ENCODE results near the gene PDHX.

The PDHX gene

DNA sequence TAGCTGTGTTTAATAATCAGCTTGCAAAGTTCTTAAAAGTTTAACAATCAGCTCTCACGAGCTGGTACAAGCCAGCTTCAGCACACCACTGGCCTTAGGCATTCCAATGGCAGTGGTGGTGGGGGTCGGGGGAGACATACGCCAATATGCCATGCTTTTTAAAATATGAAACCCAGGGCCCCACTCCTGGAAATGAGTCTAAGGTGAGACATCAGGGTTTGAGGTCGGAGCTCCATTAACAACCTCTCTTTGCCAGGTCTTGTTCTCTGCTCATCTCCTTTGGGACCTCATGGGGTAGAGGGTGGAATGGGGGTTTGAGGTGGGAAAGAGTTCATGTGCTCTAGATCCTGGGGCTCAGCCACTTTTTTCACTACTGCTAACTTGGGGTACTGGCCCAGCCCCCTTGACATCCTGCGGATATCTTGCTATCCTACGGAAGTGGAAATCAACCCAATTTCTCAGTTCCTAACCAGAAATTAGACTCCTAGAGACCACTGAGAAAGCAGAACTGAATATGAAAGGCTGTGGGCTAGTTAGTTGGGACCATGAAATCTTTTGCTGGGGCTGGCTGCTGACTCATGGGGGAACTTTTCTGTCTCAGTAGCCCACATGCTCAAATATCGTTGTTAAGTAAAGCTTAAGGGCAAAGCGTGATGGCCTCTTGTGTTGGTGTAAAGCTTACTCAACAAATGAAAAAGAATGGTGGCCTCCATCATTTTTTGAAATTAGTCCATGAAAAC is 90.1 kb downstream of the PDHX start:
- H3K27me3 ChIP-seq (ENCODE audit: control insufficient read depth, insufficient read depth, low read length) = no peaks in the 10 kb centered on the region
- peaks cover 39% of the 10 kb centered on the region for H3K4me1 ChIP-seq (ENCODE audit: control insufficient read depth, insufficient read depth, low read length)
- no peak overlapping the region for H3K4me3 ChIP-seq (ENCODE audit: low read length)
- H3K9ac ChIP-seq (ENCODE audit: low read length) = no peak overlapping the region
- H3K36me3 ChIP-seq (ENCODE audit: control insufficient read depth, insufficient read depth, low read length) = no peaks in the 10 kb centered on the region
- H3K9me3 ChIP-seq (ENCODE audit: control insufficient read depth, low read length) = no peaks in the 10 kb centered on the region

DNA sequence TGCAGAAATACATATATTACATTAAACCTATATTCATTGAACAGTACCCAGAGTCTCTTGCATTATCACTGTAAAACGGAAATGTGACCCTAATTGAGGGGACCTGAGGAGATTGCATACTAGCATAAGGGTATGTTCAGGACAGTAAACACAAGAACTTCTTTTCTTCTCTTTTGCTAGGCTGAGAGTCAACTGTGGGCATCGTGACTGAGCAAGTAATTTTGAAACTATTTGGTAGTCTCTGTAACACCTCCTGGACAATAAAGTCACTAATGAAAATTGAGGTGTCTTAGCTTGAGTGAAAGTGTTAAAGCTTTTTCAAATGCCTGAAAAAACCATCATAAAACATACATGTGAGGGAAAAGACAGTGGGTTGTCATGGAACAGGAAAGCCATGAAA is 90.9 kb downstream of the PDHX start:
- Histone ChIP-seq H3K4me3 (ENCODE audit: low read length) (no peak overlapping the region), H3K27me3 (ENCODE audit: control insufficient read depth, insufficient read depth, low read length) (no peaks in the 10 kb centered on the region), H3K9ac (ENCODE audit: low read length) (no peak overlapping the region), H3K4me1 (ENCODE audit: control insufficient read depth, insufficient read depth, low read length) (peaks cover 39% of the 10 kb centered on the region), H3K36me3 (ENCODE audit: control insufficient read depth, insufficient read depth, low read length) (no peaks in the 10 kb centered on the region), H3K9me3 (ENCODE audit: control insufficient read depth, low read length) (no peaks in the 10 kb centered on the region)

DNA sequence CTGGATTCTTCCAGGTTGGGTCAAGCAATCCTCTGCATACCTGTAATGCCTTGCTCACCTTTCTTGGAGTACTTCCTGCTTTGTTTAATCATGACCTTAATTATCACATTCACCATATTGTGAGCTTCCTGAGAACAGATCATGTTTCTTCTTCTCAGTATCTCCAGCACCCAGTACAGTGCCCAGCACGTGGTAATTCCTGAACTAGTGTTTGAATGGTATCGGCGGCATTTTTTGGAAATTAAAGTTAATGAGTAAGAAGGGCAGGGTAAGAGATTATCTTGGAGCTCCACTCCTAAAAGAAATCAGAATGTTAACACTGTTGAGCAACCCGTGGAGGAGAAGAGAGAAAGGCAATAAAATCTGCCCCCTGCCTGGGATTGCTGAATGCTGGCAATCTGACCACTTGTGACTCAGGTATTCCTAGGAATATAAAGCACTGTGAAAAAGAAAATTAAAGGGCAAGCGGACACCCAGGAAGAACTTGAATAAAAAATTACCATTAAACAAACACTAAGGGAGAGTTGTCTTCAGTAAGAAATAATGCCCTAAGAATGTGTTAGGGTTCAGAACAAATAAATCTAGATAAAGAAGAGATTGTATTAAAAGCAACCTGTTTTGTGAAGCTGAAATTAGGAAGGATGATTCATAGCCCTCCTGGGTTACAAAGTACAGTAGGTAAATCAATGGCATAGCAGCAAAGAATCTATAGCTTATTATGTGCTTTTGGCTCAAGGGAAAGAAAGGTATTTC is 92.9 kb downstream of the PDHX start:
- Histone ChIP-seq H3K4me3 (ENCODE audit: low read length) (no peak overlapping the region), H3K4me1 (ENCODE audit: control insufficient read depth, insufficient read depth, low read length) (peaks cover 39% of the 10 kb centered on the region), H3K27me3 (ENCODE audit: control insufficient read depth, insufficient read depth, low read length) (no peaks in the 10 kb centered on the region), H3K9me3 (ENCODE audit: control insufficient read depth, low read length) (no peaks in the 10 kb centered on the region), H3K36me3 (ENCODE audit: control insufficient read depth, insufficient read depth, low read length) (no peaks in the 10 kb centered on the region), H3K9ac (ENCODE audit: low read length) (no peak overlapping the region)

DNA sequence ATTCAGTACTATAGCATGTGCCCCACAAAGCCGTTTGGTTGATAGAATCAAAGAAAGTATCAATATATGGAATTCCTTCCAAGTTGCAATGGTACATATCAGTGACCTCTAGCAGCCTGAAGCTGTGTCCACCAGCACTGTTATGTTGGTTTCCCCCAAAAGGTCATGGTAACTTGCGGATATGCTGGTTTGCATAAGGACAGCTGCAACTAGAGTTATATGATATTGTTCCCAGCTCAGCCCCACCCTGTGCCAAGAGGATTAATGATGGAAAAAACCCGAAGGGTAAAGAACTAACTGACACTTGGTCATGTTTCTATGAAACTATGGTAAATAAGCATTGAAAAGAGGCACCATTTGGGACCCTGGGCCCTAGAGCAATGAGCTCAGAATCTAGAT is 93.5 kb downstream of the PDHX start:
- H3K9ac ChIP-seq (ENCODE audit: low read length) = no peak overlapping the region
- H3K36me3 ChIP-seq (ENCODE audit: control insufficient read depth, insufficient read depth, low read length) = no peaks in the 10 kb centered on the region
- H3K4me1 ChIP-seq (ENCODE audit: control insufficient read depth, insufficient read depth, low read length) = peaks cover 38% of the 10 kb centered on the region
- H3K9me3 ChIP-seq (ENCODE audit: control insufficient read depth, low read length) = no peaks in the 10 kb centered on the region
- H3K4me3 ChIP-seq (ENCODE audit: low read length) = no peak overlapping the region
- no peaks in the 10 kb centered on the region for H3K27me3 ChIP-seq (ENCODE audit: control insufficient read depth, insufficient read depth, low read length)

DNA sequence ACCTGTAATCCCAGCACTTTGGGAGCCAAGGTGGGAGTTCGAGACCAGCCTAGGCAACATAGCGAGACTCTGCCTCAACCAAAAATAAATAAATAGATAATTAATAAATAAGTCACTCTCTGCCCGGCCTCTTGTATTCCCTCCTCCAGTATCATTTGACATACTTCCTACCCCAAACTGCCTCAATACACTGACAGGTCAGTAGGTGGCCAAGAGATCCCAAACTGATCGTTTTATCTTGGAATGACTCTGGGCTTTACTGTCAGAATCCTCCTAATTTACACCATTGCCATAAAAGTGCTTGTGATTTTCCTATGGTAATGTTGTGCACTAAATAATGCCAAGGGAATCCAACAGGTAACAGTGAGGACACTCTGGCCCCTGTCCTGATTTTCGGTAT is 94.2 kb downstream of the PDHX start:
- Histone ChIP-seq H3K4me1 (ENCODE audit: control insufficient read depth, insufficient read depth, low read length) (peaks cover 34% of the 10 kb centered on the region), H3K27me3 (ENCODE audit: control insufficient read depth, insufficient read depth, low read length) (no peaks in the 10 kb centered on the region)

DNA sequence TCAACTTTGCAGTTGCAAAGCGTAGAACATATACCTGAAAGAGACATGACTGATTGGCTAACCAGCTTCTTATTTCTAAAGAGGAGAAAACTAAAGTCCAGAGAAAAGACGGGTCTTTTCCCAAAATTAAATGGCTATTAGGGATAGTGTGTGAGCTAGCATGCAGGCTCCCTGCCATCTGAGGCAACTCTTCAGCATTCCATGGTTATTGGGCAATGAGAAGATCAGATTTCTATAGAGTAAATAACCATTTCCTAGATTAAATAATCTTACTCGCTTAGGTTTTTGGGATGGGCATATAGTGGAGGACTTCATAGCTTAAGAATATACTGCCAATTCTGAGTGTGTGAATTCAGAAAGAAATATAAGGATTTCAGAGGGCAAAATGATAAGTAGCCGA is 95.0 kb downstream of the PDHX start:
- Histone ChIP-seq H3K4me1 (ENCODE audit: control insufficient read depth, insufficient read depth, low read length) (peaks cover 32% of the 10 kb centered on the region), H3K36me3 (ENCODE audit: control insufficient read depth, insufficient read depth, low read length) (no peaks in the 10 kb centered on the region), H3K27me3 (ENCODE audit: control insufficient read depth, insufficient read depth, low read length) (no peaks in the 10 kb centered on the region), H3K4me3 (ENCODE audit: low read length) (no peak overlapping the region), H3K9me3 (ENCODE audit: control insufficient read depth, low read length) (no peaks in the 10 kb centered on the region), H3K9ac (ENCODE audit: low read length) (no peak overlapping the region)

More for the DNA sequence above, 94.2 kb downstream of the PDHX start:
- Histone ChIP-seq H3K9ac (ENCODE audit: low read length) (no peak overlapping the region), H3K4me3 (ENCODE audit: low read length) (no peak overlapping the region), H3K36me3 (ENCODE audit: control insufficient read depth, insufficient read depth, low read length) (no peaks in the 10 kb centered on the region), H3K9me3 (ENCODE audit: control insufficient read depth, low read length) (no peaks in the 10 kb centered on the region)

DNA sequence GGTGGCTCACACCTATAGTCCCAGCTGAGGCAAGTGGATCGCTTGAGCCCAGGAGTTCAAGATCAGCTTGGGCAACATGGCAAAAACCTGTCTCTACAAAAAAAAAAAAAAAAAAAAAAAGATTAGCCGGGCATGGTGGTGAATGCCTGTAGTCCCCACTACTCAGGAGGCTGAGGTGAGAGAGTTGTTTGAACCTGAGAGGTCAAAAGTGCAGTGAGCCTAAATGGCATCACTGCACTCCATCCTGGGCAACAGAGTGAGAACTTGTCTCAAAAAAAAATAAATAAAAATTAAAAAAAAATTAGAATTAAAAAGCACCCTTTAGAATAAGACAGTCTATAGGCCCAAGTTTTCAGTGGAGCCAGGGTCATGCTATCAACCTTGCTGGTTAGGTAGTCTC is 95.5 kb downstream of the PDHX start:
- peaks cover 27% of the 10 kb centered on the region for H3K4me1 ChIP-seq (ENCODE audit: control insufficient read depth, insufficient read depth, low read length)
- no peaks in the 10 kb centered on the region for H3K9me3 ChIP-seq (ENCODE audit: control insufficient read depth, low read length)
- H3K4me3 ChIP-seq (ENCODE audit: low read length) = no peak overlapping the region
- no peaks in the 10 kb centered on the region for H3K27me3 ChIP-seq (ENCODE audit: control insufficient read depth, insufficient read depth, low read length)
- H3K9ac ChIP-seq (ENCODE audit: low read length) = no peak overlapping the region
- no peaks in the 10 kb centered on the region for H3K36me3 ChIP-seq (ENCODE audit: control insufficient read depth, insufficient read depth, low read length)

DNA sequence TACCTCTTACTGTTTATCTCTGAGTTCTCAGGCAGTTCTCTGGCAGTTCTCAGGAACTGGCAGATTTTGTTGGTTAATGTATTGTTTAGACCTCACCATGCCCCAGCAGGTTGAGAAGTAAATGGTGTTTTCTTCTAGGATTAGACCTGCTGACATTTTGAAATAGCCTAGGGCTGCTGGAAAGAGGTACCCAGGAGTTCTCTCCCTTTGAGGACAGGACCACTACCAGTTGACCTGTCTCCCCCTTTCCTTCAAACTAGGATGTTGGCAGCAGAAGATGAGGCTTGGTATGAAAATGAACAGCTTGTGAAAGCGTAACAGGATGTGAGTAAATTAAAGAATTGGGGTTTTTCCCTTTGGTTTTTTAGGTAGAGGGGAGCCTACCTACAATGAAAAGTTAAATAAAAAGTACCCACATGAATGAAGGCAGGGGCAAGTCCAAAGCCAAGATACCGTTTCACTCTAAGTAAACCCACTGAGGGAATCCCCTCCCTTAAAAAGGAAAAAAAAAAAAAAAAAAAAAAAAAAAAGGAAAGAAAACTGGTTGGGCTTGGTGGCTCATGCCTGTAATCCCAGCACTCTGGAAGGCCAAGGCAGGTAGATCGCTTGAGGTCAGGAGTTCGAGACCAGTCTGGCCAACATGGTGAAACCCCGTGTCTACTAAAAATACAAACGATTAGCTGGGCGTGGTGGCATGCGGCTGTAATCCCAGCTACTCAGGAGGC is 96.2 kb downstream of the PDHX start:
- H3K36me3 ChIP-seq (ENCODE audit: control insufficient read depth, insufficient read depth, low read length) = no peaks in the 10 kb centered on the region
- no peak overlapping the region for H3K9ac ChIP-seq (ENCODE audit: low read length)
- H3K27me3 ChIP-seq (ENCODE audit: control insufficient read depth, insufficient read depth, low read length) = no peaks in the 10 kb centered on the region
- H3K9me3 ChIP-seq (ENCODE audit: control insufficient read depth, low read length) = no peaks in the 10 kb centered on the region
- H3K4me1 ChIP-seq (ENCODE audit: control insufficient read depth, insufficient read depth, low read length) = peaks cover 23% of the 10 kb centered on the region
- H3K4me3 ChIP-seq (ENCODE audit: low read length) = no peak overlapping the region

DNA sequence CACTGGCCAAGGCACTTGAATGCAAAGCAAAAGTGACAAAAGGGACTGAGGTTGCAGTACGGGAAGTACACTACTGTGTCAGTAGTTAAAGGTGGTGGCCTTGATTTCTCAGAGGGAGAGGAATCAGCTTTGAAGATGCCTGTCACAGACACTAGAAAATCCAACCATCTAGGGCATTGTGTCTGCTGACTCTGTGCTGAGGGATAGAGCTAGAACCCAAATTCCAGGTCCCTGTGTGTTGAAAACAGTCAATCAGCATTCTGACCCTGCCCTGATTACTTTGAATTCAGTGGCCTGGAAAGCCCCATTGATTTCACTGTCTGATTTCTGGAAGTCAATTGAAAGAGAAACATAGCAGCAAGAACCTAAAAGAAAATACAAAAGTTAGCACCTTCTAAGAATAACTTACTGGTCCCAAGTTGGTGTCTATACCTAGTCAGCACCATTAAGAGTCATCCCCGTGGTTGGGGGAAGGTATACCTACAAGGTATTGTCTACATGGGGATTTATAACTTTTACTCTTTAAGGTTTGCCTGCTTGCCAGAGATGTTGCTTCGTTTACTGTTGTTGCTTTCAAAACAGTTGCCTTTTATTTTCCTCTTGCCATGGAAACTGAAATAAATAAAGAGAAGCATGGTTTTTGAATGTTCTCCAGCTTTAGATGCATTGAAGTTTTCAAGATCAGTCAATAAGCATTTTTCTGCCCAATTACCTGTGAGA is 97.3 kb downstream of the PDHX start:
- no peak overlapping the region for H3K9ac ChIP-seq (ENCODE audit: low read length)
- H3K27me3 ChIP-seq (ENCODE audit: control insufficient read depth, insufficient read depth, low read length) = no peaks in the 10 kb centered on the region
- no peaks in the 10 kb centered on the region for H3K36me3 ChIP-seq (ENCODE audit: control insufficient read depth, insufficient read depth, low read length)
- H3K4me1 ChIP-seq (ENCODE audit: control insufficient read depth, insufficient read depth, low read length) = peaks cover 21% of the 10 kb centered on the region
- no peak overlapping the region for H3K4me3 ChIP-seq (ENCODE audit: low read length)
- no peaks in the 10 kb centered on the region for H3K9me3 ChIP-seq (ENCODE audit: control insufficient read depth, low read length)

DNA sequence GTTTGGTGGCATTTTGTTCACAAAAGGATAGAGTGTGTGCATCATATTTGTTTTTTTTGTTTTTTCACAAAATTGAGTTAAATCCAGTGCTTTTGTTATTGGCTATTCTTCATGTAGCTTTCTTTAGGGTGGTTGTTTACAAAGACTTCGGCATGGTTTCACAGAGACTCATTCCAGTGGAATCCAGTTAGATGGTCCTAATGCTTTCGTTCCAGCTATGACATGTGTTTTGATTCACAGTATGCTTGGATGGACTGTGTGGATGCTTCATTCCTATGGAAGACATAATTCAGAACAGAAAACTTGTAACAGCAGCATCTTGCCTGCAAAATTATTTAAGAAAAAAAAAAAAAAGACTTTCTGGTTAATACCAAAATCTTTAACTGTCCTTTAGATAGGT is 97.9 kb downstream of the PDHX start:
- H3K27me3 ChIP-seq (ENCODE audit: control insufficient read depth, insufficient read depth, low read length) = no peaks in the 10 kb centered on the region
- no peaks in the 10 kb centered on the region for H3K36me3 ChIP-seq (ENCODE audit: control insufficient read depth, insufficient read depth, low read length)
- no peaks in the 10 kb centered on the region for H3K9me3 ChIP-seq (ENCODE audit: control insufficient read depth, low read length)
- no peak overlapping the region for H3K9ac ChIP-seq (ENCODE audit: low read length)
- peaks cover 15% of the 10 kb centered on the region for H3K4me1 ChIP-seq (ENCODE audit: control insufficient read depth, insufficient read depth, low read length)
- H3K4me3 ChIP-seq (ENCODE audit: low read length) = no peak overlapping the region

DNA sequence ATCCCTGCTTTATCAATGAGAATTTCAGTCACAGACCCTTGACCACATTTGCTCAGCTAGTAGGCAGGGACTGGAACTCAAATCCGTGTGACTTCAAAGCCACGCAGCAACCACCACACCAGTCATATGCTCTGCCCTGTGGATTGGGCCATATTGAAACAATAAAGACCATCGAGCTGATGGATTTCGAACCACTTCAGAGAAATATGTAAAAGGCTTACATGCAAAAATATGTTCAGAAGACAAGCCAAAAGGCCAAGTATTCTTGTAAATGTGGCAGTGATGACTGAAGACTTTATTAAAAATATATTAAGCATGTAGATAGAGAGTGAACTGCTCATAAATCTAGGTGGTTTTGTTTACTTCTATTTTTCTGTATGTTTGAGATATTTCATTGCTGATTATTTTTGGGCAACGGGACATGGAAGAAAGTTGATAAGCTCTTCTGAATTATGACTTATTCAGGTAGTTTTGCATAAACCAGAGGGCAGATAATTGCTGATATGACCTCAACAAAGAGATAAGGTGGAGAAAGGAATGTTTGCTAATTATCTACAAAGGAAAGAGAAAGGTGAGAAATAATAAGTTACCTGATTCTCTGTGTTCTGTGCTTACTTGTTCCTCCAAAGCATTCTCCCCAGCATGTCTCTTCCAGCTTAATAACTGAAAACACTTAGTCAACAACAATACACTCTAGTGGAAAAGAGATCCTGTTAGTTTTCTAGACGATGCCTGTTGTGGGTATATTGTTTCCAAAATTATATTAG is 99.4 kb downstream of the PDHX start:
- H3K9ac ChIP-seq (ENCODE audit: low read length) = no peak overlapping the region
- H3K36me3 ChIP-seq (ENCODE audit: control insufficient read depth, insufficient read depth, low read length) = no peaks in the 10 kb centered on the region
- H3K4me3 ChIP-seq (ENCODE audit: low read length) = no peak overlapping the region
- peaks cover 5% of the 10 kb centered on the region for H3K4me1 ChIP-seq (ENCODE audit: control insufficient read depth, insufficient read depth, low read length)
- no peaks in the 10 kb centered on the region for H3K9me3 ChIP-seq (ENCODE audit: control insufficient read depth, low read length)
- no peaks in the 10 kb centered on the region for H3K27me3 ChIP-seq (ENCODE audit: control insufficient read depth, insufficient read depth, low read length)
